Suprapubic skin (tissue), 4 donors: Measurements from ENCODE around the gene IFIH1. TPM values are rescaled to one million over a fixed set of nuclear protein-coding genes. Genes with fewer than 3 reads are reported as not detected.

ENCODE experiments used
- DNase-seq, 2 donors: peaks; one replicate each; pipeline ENCODE4 v3.0.0-alpha.2; 2019; ENCODE audit warnings: low spot score in 2 of 2
- H3K27ac ChIP-seq: fragments of 200-600 bp; sonication (generic); one replicate; pipeline ENCODE4 v1.5.1; 2019
- H3K27me3 ChIP-seq: fragments of 200-600 bp; sonication (generic); one replicate; pipeline ENCODE4 v1.5.1; 2019
- H3K36me3 ChIP-seq: fragments of 200-600 bp; sonication (generic); one replicate; pipeline ENCODE4 v1.5.1; 2019
- H3K4me1 ChIP-seq: fragments of 200-600 bp; sonication (generic); one replicate; pipeline ENCODE4 v1.5.1; 2019
- H3K4me3 ChIP-seq: fragments of 200-600 bp; sonication (generic); one replicate; pipeline ENCODE4 v1.5.1; 2019; ENCODE audit warnings: mild to moderate bottlenecking
- H3K9me3 ChIP-seq: fragments of 200-600 bp; sonication (generic); one replicate; pipeline ENCODE4 v1.5.1; 2019
- EP300 ChIP-seq: sonication (generic); formaldehyde crosslinking; IDR thresholded peaks from one replicate; pipeline ENCODE4 v1.6.1; 2017; ENCODE audit warnings: antibody characterized with exemption
- POLR2A ChIP-seq, 2 donors: fragments of 450-650 bp; IDR thresholded peaks; one replicate each; pipeline ENCODE4 v1.6.1; 2017; ENCODE audit warnings: antibody characterized with exemption in 2 of 2, mild to moderate bottlenecking in 2 of 2, moderate library complexity in 2 of 2
- POLR2AphosphoS5 ChIP-seq, 3 donors: sonication (generic); formaldehyde crosslinking; IDR thresholded peaks; one replicate each; pipeline ENCODE4 v1.6.1; 2017; ENCODE audit warnings: antibody characterized with exemption in 3 of 3
- WGBS: methylation state at CpG from one replicate; pipeline ENCODE4 v1.1.5; 2018; 5-methylcytosine and 5-hydroxymethylcytosine counted together
- total RNA-seq, 4 donors: library from RNA; depleted of rRNA; stranded (reverse); fragments of >200 nt; gene quantifications; one replicate each; pipeline ENCODE4 v1.1.0, GENCODE V29; 2016
- TF ChIP-seq, protein P1 (sequence below), 2 donors: fragments of 200-600 bp in 1 of 2; fragments of 450-650 bp in 1 of 2; sonication (generic) in 1 of 2; IDR thresholded peaks; one replicate each; pipeline ENCODE4 v1.5.1; 2016 to 2019; ENCODE audit warnings: antibody characterized with exemption in 2 of 2, mild to moderate bottlenecking in 1 of 2, moderate library complexity in 1 of 2

IFIH1 gene
- total RNA-seq, 4 donors from 2014 or later = 8.7 to 20.7 (median 16.2) TPM

GRCh38 chr2:162315938-162316337 lies 2.5 kb downstream of the IFIH1 start:
- H3K9me3 ChIP-seq = no peaks in the 10 kb centered on the region
- no peak overlapping the region for H3K4me3 ChIP-seq
- TF ChIP-seq EP300 = no peak
- no peak for TF ChIP-seq POLR2AphosphoS5 (IDR thresholded peaks at IDR 0.05)
- TF ChIP-seq, protein P1, sequence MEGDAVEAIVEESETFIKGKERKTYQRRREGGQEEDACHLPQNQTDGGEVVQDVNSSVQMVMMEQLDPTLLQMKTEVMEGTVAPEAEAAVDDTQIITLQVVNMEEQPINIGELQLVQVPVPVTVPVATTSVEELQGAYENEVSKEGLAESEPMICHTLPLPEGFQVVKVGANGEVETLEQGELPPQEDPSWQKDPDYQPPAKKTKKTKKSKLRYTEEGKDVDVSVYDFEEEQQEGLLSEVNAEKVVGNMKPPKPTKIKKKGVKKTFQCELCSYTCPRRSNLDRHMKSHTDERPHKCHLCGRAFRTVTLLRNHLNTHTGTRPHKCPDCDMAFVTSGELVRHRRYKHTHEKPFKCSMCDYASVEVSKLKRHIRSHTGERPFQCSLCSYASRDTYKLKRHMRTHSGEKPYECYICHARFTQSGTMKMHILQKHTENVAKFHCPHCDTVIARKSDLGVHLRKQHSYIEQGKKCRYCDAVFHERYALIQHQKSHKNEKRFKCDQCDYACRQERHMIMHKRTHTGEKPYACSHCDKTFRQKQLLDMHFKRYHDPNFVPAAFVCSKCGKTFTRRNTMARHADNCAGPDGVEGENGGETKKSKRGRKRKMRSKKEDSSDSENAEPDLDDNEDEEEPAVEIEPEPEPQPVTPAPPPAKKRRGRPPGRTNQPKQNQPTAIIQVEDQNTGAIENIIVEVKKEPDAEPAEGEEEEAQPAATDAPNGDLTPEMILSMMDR (IDR thresholded peaks at IDR 0.05) = no peak
- no peak for TF ChIP-seq POLR2A (IDR thresholded peaks at IDR 0.05)
- peaks cover 38% of the 10 kb centered on the region for H3K4me1 ChIP-seq
- H3K27me3 ChIP-seq = no peaks in the 10 kb centered on the region
- WGBS = 76% methylated on average over 4 of the region's 4 CpGs
- no peaks in the 10 kb centered on the region for H3K36me3 ChIP-seq
- H3K27ac ChIP-seq = no peak overlapping the region
- DNase-seq = no peak

DNA sequence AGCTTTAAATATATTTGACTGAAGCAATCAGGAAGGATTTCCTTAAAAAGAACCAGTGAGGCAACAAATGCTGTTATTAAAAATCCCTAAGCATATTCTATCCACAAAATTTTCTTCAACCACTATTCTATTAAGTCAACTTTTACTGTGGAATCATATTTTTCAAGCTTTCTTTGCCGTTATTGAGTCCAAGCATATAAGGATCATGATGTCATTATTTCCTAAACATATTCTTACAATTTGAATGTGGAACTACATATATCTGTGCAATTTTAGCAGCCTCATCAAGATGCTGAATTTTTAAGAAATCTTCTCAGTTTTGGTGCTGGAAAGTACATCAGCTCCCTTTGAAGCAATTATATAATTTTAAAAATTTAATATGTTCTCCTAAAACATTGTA lies 5.6 kb downstream of the IFIH1 start:
- no peak for DNase-seq

GRCh38 chr2:162308747-162309503 lies 9.6 kb downstream of the IFIH1 start:
- WGBS = 71% methylated on average over 3 of the region's 3 CpGs
- H3K36me3 ChIP-seq = peaks cover 10% of the 10 kb centered on the region
- H3K27me3 ChIP-seq = no peaks in the 10 kb centered on the region
- H3K27ac ChIP-seq = no peak overlapping the region
- H3K9me3 ChIP-seq = no peaks in the 10 kb centered on the region
- TF ChIP-seq POLR2AphosphoS5 (IDR thresholded peaks at IDR 0.05) (no peak), POLR2A (IDR thresholded peaks at IDR 0.05) (no peak), EP300 (no peak)
- TF ChIP-seq, protein P1 (IDR thresholded peaks at IDR 0.05) = no peak
- no peak overlapping the region for H3K4me3 ChIP-seq
- no peaks in the 10 kb centered on the region for H3K4me1 ChIP-seq
- no peak for DNase-seq

More for the DNA sequence above, 5.6 kb downstream of the IFIH1 start:
- no peaks in the 10 kb centered on the region for H3K27me3 ChIP-seq
- TF ChIP-seq EP300 (no peak), POLR2A (IDR thresholded peaks at IDR 0.05) (no peak), POLR2AphosphoS5 (IDR thresholded peaks at IDR 0.05) (no peak)
- TF ChIP-seq, protein P1 (IDR thresholded peaks at IDR 0.05) = no peak
- H3K27ac ChIP-seq = no peak overlapping the region
- H3K4me1 ChIP-seq = peaks cover 23% of the 10 kb centered on the region
- peaks cover 6% of the 10 kb centered on the region for H3K36me3 ChIP-seq
- H3K4me3 ChIP-seq = no peak overlapping the region
- no peaks in the 10 kb centered on the region for H3K9me3 ChIP-seq
- 92% methylated on average over 1 of the region's 1 CpG for WGBS

- Histone ChIP-seq H3K4me3 (no peak overlapping the region), H3K27ac (no peak overlapping the region), H3K4me1 (peaks cover 2% of the 10 kb centered on the region), H3K27me3 (no peaks in the 10 kb centered on the region), H3K9me3 (no peaks in the 10 kb centered on the region), H3K36me3 (peaks cover 10% of the 10 kb centered on the region)
- no peak for TF ChIP-seq EP300
- no peak for TF ChIP-seq POLR2A (IDR thresholded peaks at IDR 0.05)
- TF ChIP-seq POLR2AphosphoS5 (IDR thresholded peaks at IDR 0.05) = no peak
- TF ChIP-seq, protein P1 (IDR thresholded peaks at IDR 0.05) = no peak
- no peak for DNase-seq
- WGBS = 91% methylated on average over 3 of the region's 3 CpGs
Measured at GRCh38 chr2:162305901-162306300, 12.6 kb downstream of the IFIH1 start.

DNA sequence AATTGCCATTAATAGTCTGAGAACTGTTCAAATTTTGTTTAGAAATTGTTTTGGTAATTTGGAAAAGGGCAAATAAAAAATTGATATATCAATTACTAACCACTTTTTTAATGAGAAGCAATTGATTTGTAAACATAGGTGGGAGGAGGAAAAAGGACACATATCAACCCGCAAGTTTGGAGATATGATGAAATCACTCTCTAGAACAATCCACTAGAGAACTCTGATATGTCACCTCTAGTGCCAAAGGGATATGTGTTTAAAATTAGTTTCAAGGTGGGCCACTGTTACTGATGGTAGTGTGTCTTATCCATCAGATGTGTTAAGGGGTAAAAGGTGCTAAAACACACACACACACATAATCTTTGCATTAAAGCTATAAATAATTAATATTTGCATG lies 16.6 kb downstream of the IFIH1 start:
- H3K4me1 ChIP-seq = peaks cover 3% of the 10 kb centered on the region
- H3K36me3 ChIP-seq = peaks cover 15% of the 10 kb centered on the region
- no peaks in the 10 kb centered on the region for H3K9me3 ChIP-seq
- H3K27ac ChIP-seq = no peak overlapping the region
- no peaks in the 10 kb centered on the region for H3K27me3 ChIP-seq
- TF ChIP-seq POLR2A (IDR thresholded peaks at IDR 0.05) = no peak
- TF ChIP-seq, protein P1 (IDR thresholded peaks at IDR 0.05) = no peak
- no peak for TF ChIP-seq POLR2AphosphoS5 (IDR thresholded peaks at IDR 0.05)
- TF ChIP-seq EP300 = no peak
- no peak for DNase-seq
- no peak overlapping the region for H3K4me3 ChIP-seq
- WGBS = 79% methylated on average over 1 of the region's 1 CpG
